ENCODE data around the gene NSRP1. TPM values are rescaled to one million over a fixed set of nuclear protein-coding genes. Genes with fewer than 3 reads are reported as not detected.

The NSRP1 gene
- total and polyA plus RNA-seq, 2 donors (not counting 3 experiments of a cell fraction or from before 2014, with no cell fraction given): 11.2 to 29.1 TPM

- BruUV-seq (replicated peaks): no TSS peak
- dilution Hi-C loops (cut with MboI; ENCODE audit: extremely low pct_ligation_motif_present, low sequenced_read_pairs): no loop called here
Observed at GRCh38 chr17:30221346-30221745, 104.7 kb downstream of the NSRP1 start.

GRCh38 chr17:30222251-30222650 lies 105.6 kb downstream of the NSRP1 start:
- H3K4me2 ChIP-seq (ENCODE audit: insufficient read depth, low read length): no peak overlapping the region
- no peak overlapping the region for H2AFZ ChIP-seq (ENCODE audit: low read depth, low read length)
- H3K9me3 ChIP-seq (replicated peaks; ENCODE audit: control insufficient read depth, insufficient read depth, low read length): no peaks in the 10 kb centered on the region
- H3K79me2 ChIP-seq (ENCODE audit: control insufficient read depth, insufficient read depth, low read length): no peaks in the 10 kb centered on the region
- DNase-seq (ENCODE audit: low read depth, low spot score) (no peak), FAIRE-seq (no peak)
- H3K9me1 ChIP-seq (replicated peaks; ENCODE audit: control insufficient read depth, extremely low read depth, insufficient read depth, low read length): no peaks in the 10 kb centered on the region
- no peak overlapping the region for H3K4me3 ChIP-seq (replicated peaks in 1 of 3; ENCODE audit: insufficient read depth in 1 of 3, low read depth in 1 of 3, low read length in 3 of 3)
- no peak overlapping the region for H3K27ac ChIP-seq (ENCODE audit: insufficient read depth, low read depth, low read length)
- H3K27me3 ChIP-seq (ENCODE audit: control insufficient read depth in 2 of 2, insufficient read depth in 2 of 2, low read length in 2 of 2): peaks cover 16 to 21% of the 10 kb centered on the region in 2 experiments
- H3K4me1 ChIP-seq (ENCODE audit: control insufficient read depth, extremely low read depth, insufficient read depth, low read length): no peaks in the 10 kb centered on the region
- intact Hi-C loops (cut with micrococcal nuclease) (no loop called here), dilution Hi-C loops (cut with MboI; ENCODE audit: extremely low pct_ligation_motif_present, low sequenced_read_pairs) (no loop called here)
- H3K36me3 ChIP-seq (ENCODE audit: control insufficient read depth in 2 of 2, extremely low read depth in 1 of 2, insufficient read depth in 2 of 2, low read length in 2 of 2): no peaks in the 10 kb centered on the region
- ChIA-PET CTCF (interaction anchor here (0.9 to 1.4 kb wide), 3 partner anchors 14 to 50 kb away, joined by 3 to 4 read pairs (median 3); no protein-coding TSS in a partner anchor), POLR2A (no interaction called here)
- no peak overlapping the region for H3K9ac ChIP-seq (replicated peaks; ENCODE audit: extremely low read depth, insufficient read depth, low read length)
- no peaks in the 10 kb centered on the region for H4K20me1 ChIP-seq (replicated peaks; ENCODE audit: control insufficient read depth, extremely low read depth, insufficient read depth, low read length)
- no TSS peak for BruUV-seq (replicated peaks)
- TF ChIP-seq FOS (IDR thresholded peaks at IDR 0.05; ENCODE audit: borderline replicate concordance, insufficient read depth, low read length) (no peak), MYC (IDR thresholded peaks at IDR 0.05; ENCODE audit: low read depth, low read length) (no peak), POLR2A (IDR thresholded peaks at IDR 0.05; ENCODE audit: low read depth, low read length) (no peak), GATA2 (IDR thresholded peaks at IDR 0.05; ENCODE audit: insufficient read depth, insufficient read length, low read depth, low read length) (no peak), JUN (IDR thresholded peaks at IDR 0.05; ENCODE audit: borderline replicate concordance, insufficient read depth, insufficient read length, low read depth) (no peak), MAX (IDR thresholded peaks at IDR 0.05; ENCODE audit: insufficient read depth, insufficient read length) (no peak), EZH2 (IDR thresholded peaks at IDR 0.05; ENCODE audit: borderline replicate concordance, low read depth, low read length, severe bottlenecking) (no peak)

More at GRCh38 chr17:30221346-30221745, 104.7 kb downstream of the NSRP1 start:
- FAIRE-seq (no peak), DNase-seq (ENCODE audit: low read depth, low spot score) (no peak)
- Histone ChIP-seq H3K79me2 (ENCODE audit: control insufficient read depth, insufficient read depth, low read length) (no peaks in the 10 kb centered on the region), H3K4me3 (replicated peaks in 1 of 3; ENCODE audit: insufficient read depth in 1 of 3, low read depth in 1 of 3, low read length in 3 of 3) (no peak overlapping the region), H3K9me3 (replicated peaks; ENCODE audit: control insufficient read depth, insufficient read depth, low read length) (no peaks in the 10 kb centered on the region), H3K36me3 (ENCODE audit: control insufficient read depth in 2 of 2, extremely low read depth in 1 of 2, insufficient read depth in 2 of 2, low read length in 2 of 2) (no peaks in the 10 kb centered on the region), H4K20me1 (replicated peaks; ENCODE audit: control insufficient read depth, extremely low read depth, insufficient read depth, low read length) (no peaks in the 10 kb centered on the region), H3K4me1 (ENCODE audit: control insufficient read depth, extremely low read depth, insufficient read depth, low read length) (no peaks in the 10 kb centered on the region), H3K9ac (replicated peaks; ENCODE audit: extremely low read depth, insufficient read depth, low read length) (no peak overlapping the region), H3K4me2 (ENCODE audit: insufficient read depth, low read length) (no peak overlapping the region), H3K9me1 (replicated peaks; ENCODE audit: control insufficient read depth, extremely low read depth, insufficient read depth, low read length) (no peaks in the 10 kb centered on the region), H2AFZ (ENCODE audit: low read depth, low read length) (no peak overlapping the region), H3K27ac (ENCODE audit: insufficient read depth, low read depth, low read length) (no peak overlapping the region), H3K27me3 (ENCODE audit: control insufficient read depth in 2 of 2, insufficient read depth in 2 of 2, low read length in 2 of 2) (peaks cover 16 to 18% of the 10 kb centered on the region in 2 experiments)
- ChIA-PET CTCF (interaction anchor here (0.9 to 1.7 kb wide), 3 partner anchors 23 to 49 kb away, joined by 3 to 4 read pairs (median 3); no protein-coding TSS in a partner anchor), POLR2A (no interaction called here)
- intact Hi-C loops (cut with micrococcal nuclease): no loop called here
- TF ChIP-seq GATA2 (IDR thresholded peaks at IDR 0.05; ENCODE audit: insufficient read depth, insufficient read length, low read depth, low read length): no peak
- TF ChIP-seq JUN (IDR thresholded peaks at IDR 0.05; ENCODE audit: borderline replicate concordance, insufficient read depth, insufficient read length, low read depth): no peak
- no peak for TF ChIP-seq MAX (IDR thresholded peaks at IDR 0.05; ENCODE audit: insufficient read depth, insufficient read length)

Data from endothelial cell of umbilical vein (primary cell).